Measurements from ENCODE around the gene PLAC1. TPM values are rescaled to one million over a fixed set of nuclear protein-coding genes. Genes with fewer than 3 reads are reported as not detected.

The PLAC1 gene
- total RNA-seq, 1 experiment from 2014 or later = not detected

DNA sequence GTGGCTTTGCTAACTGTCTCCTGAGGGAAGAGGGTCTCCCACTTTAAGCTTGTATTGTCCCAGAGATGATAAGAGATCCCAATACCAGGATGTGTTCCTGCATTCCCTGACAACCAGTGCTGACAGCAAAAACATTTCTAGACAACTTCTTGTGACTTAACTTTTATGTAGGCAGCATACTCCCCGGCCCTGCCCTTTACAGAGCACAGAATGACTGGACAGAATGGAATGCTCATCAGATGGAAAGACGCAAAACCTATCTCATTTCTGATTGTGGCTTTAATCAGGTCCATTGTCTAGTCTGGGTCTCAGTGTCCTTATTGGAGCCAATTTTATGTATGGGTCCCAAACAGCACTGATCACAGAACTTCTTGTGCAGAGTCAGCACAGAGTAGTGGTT is 18.2 kb upstream of the PLAC1 start (continued):
- TF ChIP-seq, protein P1, sequence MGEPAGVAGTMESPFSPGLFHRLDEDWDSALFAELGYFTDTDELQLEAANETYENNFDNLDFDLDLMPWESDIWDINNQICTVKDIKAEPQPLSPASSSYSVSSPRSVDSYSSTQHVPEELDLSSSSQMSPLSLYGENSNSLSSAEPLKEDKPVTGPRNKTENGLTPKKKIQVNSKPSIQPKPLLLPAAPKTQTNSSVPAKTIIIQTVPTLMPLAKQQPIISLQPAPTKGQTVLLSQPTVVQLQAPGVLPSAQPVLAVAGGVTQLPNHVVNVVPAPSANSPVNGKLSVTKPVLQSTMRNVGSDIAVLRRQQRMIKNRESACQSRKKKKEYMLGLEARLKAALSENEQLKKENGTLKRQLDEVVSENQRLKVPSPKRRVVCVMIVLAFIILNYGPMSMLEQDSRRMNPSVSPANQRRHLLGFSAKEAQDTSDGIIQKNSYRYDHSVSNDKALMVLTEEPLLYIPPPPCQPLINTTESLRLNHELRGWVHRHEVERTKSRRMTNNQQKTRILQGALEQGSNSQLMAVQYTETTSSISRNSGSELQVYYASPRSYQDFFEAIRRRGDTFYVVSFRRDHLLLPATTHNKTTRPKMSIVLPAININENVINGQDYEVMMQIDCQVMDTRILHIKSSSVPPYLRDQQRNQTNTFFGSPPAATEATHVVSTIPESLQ (CRISPR knock-in tag; IDR thresholded peaks at IDR 0.05) = no peak
- no peak for TF ChIP-seq OVOL2 (CRISPR knock-in tag; IDR thresholded peaks at IDR 0.05; ENCODE audit: borderline replicate concordance)
- TF ChIP-seq ZNF281 (CRISPR knock-in tag; IDR thresholded peaks at IDR 0.05) = no peak
- TF ChIP-seq FOXJ3 (CRISPR knock-in tag; IDR thresholded peaks at IDR 0.05; ENCODE audit: borderline replicate concordance) = no peak
- TF ChIP-seq, protein P2, sequence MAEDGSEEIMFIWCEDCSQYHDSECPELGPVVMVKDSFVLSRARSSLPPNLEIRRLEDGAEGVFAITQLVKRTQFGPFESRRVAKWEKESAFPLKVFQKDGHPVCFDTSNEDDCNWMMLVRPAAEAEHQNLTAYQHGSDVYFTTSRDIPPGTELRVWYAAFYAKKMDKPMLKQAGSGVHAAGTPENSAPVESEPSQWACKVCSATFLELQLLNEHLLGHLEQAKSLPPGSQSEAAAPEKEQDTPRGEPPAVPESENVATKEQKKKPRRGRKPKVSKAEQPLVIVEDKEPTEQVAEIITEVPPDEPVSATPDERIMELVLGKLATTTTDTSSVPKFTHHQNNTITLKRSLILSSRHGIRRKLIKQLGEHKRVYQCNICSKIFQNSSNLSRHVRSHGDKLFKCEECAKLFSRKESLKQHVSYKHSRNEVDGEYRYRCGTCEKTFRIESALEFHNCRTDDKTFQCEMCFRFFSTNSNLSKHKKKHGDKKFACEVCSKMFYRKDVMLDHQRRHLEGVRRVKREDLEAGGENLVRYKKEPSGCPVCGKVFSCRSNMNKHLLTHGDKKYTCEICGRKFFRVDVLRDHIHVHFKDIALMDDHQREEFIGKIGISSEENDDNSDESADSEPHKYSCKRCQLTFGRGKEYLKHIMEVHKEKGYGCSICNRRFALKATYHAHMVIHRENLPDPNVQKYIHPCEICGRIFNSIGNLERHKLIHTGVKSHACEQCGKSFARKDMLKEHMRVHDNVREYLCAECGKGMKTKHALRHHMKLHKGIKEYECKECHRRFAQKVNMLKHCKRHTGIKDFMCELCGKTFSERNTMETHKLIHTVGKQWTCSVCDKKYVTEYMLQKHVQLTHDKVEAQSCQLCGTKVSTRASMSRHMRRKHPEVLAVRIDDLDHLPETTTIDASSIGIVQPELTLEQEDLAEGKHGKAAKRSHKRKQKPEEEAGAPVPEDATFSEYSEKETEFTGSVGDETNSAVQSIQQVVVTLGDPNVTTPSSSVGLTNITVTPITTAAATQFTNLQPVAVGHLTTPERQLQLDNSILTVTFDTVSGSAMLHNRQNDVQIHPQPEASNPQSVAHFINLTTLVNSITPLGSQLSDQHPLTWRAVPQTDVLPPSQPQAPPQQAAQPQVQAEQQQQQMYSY (CRISPR knock-in tag; IDR thresholded peaks at IDR 0.05) = no peak
- TF ChIP-seq PRRX2 (CRISPR knock-in tag; IDR thresholded peaks at IDR 0.05) = no peak
- no peak for TF ChIP-seq ZNF423 (CRISPR knock-in tag; IDR thresholded peaks at IDR 0.05)
- no peak for TF ChIP-seq NR2C2 (CRISPR knock-in tag; IDR thresholded peaks at IDR 0.05)
- TF ChIP-seq AR (CRISPR knock-in tag; IDR thresholded peaks at IDR 0.05) = no peak

- H3K4me1 Mint-ChIP-seq = peaks cover 13% of the 10 kb centered on the region; the same call in 1 of the 2 replicates
Observed at GRCh38 chrX:134673123-134673522, 14.9 kb upstream of the PLAC1 start.

More at GRCh38 chrX:134673123-134673522, 14.9 kb upstream of the PLAC1 start:
- no peak overlapping the region for H3K27ac Mint-ChIP-seq
- H3K4me3 Mint-ChIP-seq = no peak overlapping the region
- no peak for DNase-seq (ENCODE audit: low spot score)
- ChIA-PET POLR2A (no interaction called here), CTCF (no interaction called here)
- H3K36me3 Mint-ChIP-seq = no peaks in the 10 kb centered on the region
- no peak for TF ChIP-seq IRF2 (CRISPR knock-in tag; IDR thresholded peaks at IDR 0.05; ENCODE audit: borderline replicate concordance, low read depth)
- TF ChIP-seq NR1H2 (CRISPR knock-in tag; IDR thresholded peaks at IDR 0.05) = no peak
- no peak for TF ChIP-seq ZNF423 (CRISPR knock-in tag; IDR thresholded peaks at IDR 0.05)
- TF ChIP-seq MAX (CRISPR knock-in tag; IDR thresholded peaks at IDR 0.05) = no peak
- TF ChIP-seq CDX4 (CRISPR knock-in tag; IDR thresholded peaks at IDR 0.05; ENCODE audit: borderline replicate concordance) = no peak
- TF ChIP-seq TEAD1 (CRISPR knock-in tag; IDR thresholded peaks at IDR 0.05) = no peak
- no peak for TF ChIP-seq FOXP1 (CRISPR knock-in tag; IDR thresholded peaks at IDR 0.05; ENCODE audit: borderline replicate concordance)
- no peak for TF ChIP-seq GABPB1 (CRISPR knock-in tag; IDR thresholded peaks at IDR 0.05)
- TF ChIP-seq, protein P2 (CRISPR knock-in tag; IDR thresholded peaks at IDR 0.05) = no peak
- no peak for ATAC-seq
- peaks cover 2% of the 10 kb centered on the region; the same call in 1 of the 2 replicates for H3K27me3 Mint-ChIP-seq (ENCODE audit: low read depth)
- peaks cover 6% of the 10 kb centered on the region; the same call in 1 of the 2 replicates for H3K9me3 Mint-ChIP-seq

Data from WTC11 (cell line).